ENCODE measurements around the gene FANCE. TPM values are rescaled to one million over a fixed set of nuclear protein-coding genes. Genes with fewer than 3 reads are reported as not detected.

Gene FANCE
- polyA plus RNA-seq, 12 donors, result 14.2 to 26.4 (median 18.7) TPM; not detected in 1

Other genes with a start within 250 kb of the FANCE start
- 1 to 10 TPM in 8 of 12 donors, under 1 TPM in 2, not detected in 2; 0.68 to 4.4 (median 1.4) TPM for gene SCUBE3, start 238.4 kb upstream of the FANCE start, polyA plus RNA-seq (ENCODE audit: insufficient read length in 12 of 12)
- 10 to 100 TPM in 11 of 12 donors, not detected in 1; 16.0 to 40.5 (median 25.6) TPM for gene ZNF76, start 192.6 kb upstream of the FANCE start, polyA plus RNA-seq (ENCODE audit: insufficient read length in 12 of 12)
- 10 to 100 TPM in 1 of 12 donors, 1 to 10 TPM in 10, not detected in 1; 2.9 to 16.7 (median 4.4) TPM for gene DEF6, start 154.5 kb upstream of the FANCE start, polyA plus RNA-seq (ENCODE audit: insufficient read length in 12 of 12)
- gene PPARD, start 109.8 kb upstream of the FANCE start, polyA plus RNA-seq (ENCODE audit: insufficient read length in 12 of 12), result 10 to 100 TPM in 11 of 12 donors, not detected in 1; 16.9 to 26.4 (median 21.1) TPM
- gene RPL10A, start 16.1 kb downstream of the FANCE start, polyA plus RNA-seq (ENCODE audit: insufficient read length in 12 of 12), result 1,000 to 10,000 TPM; 2,007 to 3,850 (median 2,490) TPM
- gene TEAD3, start 44.7 kb downstream of the FANCE start, polyA plus RNA-seq (ENCODE audit: insufficient read length in 12 of 12), result 100 to 1,000 TPM in 1 of 12 donors, 10 to 100 TPM in 11; 46.2 to 212 (median 59.5) TPM
- 1 to 10 TPM in 8 of 12 donors, under 1 TPM in 2, not detected in 2; 0.66 to 5.8 (median 1.4) TPM for gene TULP1, start 60.6 kb downstream of the FANCE start, polyA plus RNA-seq (ENCODE audit: insufficient read length in 12 of 12)
- 10 to 100 TPM in 11 of 12 donors, not detected in 1; 11.5 to 28.3 (median 19.7) TPM for gene FKBP5, start 236.6 kb downstream of the FANCE start, polyA plus RNA-seq (ENCODE audit: insufficient read length in 12 of 12)